Keratinocyte (primary cell): ENCODE data around the gene ELAVL3. TPM values are rescaled to one million over a fixed set of nuclear protein-coding genes. Genes with fewer than 3 reads are reported as not detected.
"Not testable (repeated sequence)": the region's sequence is repeated elsewhere in the genome, so short reads cannot be mapped to it uniquely, and the experiment has no call there.

Source experiments
- DNase-seq: peaks from one replicate; pipeline ENCODE4 v3.0.0-alpha.2; 2011; ENCODE audit warnings: low read depth, missing footprints, low spot score
- FAIRE-seq: peaks from 2 replicates; lab custom pipeline; 2011; peaks lifted over from hg19 to GRCh38; lab: Jason Lieb, UNC
- H2AFZ ChIP-seq: 2 replicates; pipeline ENCODE4 v1.6.0; 2012; ENCODE audit warnings: low read length, control low read depth, inconsistent platforms; ENCODE audit not compliant: control insufficient read depth
- H3K27ac ChIP-seq: 2 replicates; pipeline ENCODE4 v1.5.1; 2011; ENCODE audit warnings: low read length; ENCODE audit not compliant: control insufficient read depth, insufficient read depth
- H3K27me3 ChIP-seq: 3 replicates; pipeline ENCODE4 v1.6.0; 2011; ENCODE audit warnings: low read length; ENCODE audit not compliant: control insufficient read depth, insufficient read depth; ENCODE audit errors: extremely low read depth
- H3K36me3 ChIP-seq, 2 experiments: 2 replicates in 1 of 2; 3 replicates in 1 of 2; pipeline ENCODE4 v1.5.1; 2011; ENCODE audit warnings: low read length in 2 of 2, mild to moderate bottlenecking in 1 of 2; ENCODE audit not compliant: control insufficient read depth in 2 of 2, insufficient read depth in 2 of 2; ENCODE audit errors: extremely low read depth in 1 of 2
- H3K4me1 ChIP-seq: 3 replicates; pipeline ENCODE4 v1.5.1; 2011; ENCODE audit warnings: low read length; ENCODE audit not compliant: control insufficient read depth, insufficient read depth; ENCODE audit errors: extremely low read depth
- H3K4me2 ChIP-seq: 3 replicates; pipeline ENCODE4 v1.6.0; 2011; ENCODE audit warnings: low read depth, low read length; ENCODE audit not compliant: control insufficient read depth, insufficient read depth; ENCODE audit errors: extremely low read depth
- H3K4me3 ChIP-seq, 3 experiments: fragments of 200-600 bp in 1 of 3; sonication (generic) in 1 of 3; 2 replicates in 2 of 3; 3 replicates in 1 of 3; pipeline ENCODE4 v1.5.1; 2011 to 2016; ENCODE audit warnings: low read length in 3 of 3, mild to moderate bottlenecking in 3 of 3, control low read depth in 2 of 3, inconsistent platforms in 1 of 3, low read depth in 1 of 3, mixed read lengths in 1 of 3, mixed run types in 1 of 3, moderate library complexity in 1 of 3; ENCODE audit not compliant: control insufficient read depth in 2 of 3, insufficient read depth in 2 of 3; ENCODE audit errors: extremely low read depth in 1 of 3
- H3K79me2 ChIP-seq: 2 replicates; pipeline ENCODE4 v1.6.0; 2012; ENCODE audit warnings: low read length; ENCODE audit not compliant: control insufficient read depth, insufficient read depth
- H3K9ac ChIP-seq: 3 replicates; pipeline ENCODE4 v1.6.0; 2011; ENCODE audit warnings: low read length; ENCODE audit not compliant: control insufficient read depth, insufficient read depth; ENCODE audit errors: extremely low read depth
- H3K9me1 ChIP-seq: 3 replicates; pipeline ENCODE4 v1.6.0; 2011; ENCODE audit warnings: low read length; ENCODE audit not compliant: control insufficient read depth, insufficient read depth; ENCODE audit errors: extremely low read depth
- H3K9me3 ChIP-seq: 2 replicates; pipeline ENCODE4 v1.5.1; 2012; ENCODE audit warnings: low read depth, low read length; ENCODE audit not compliant: control insufficient read depth
- H4K20me1 ChIP-seq: 3 replicates; pipeline ENCODE4 v1.6.0; 2011; ENCODE audit warnings: low read length; ENCODE audit not compliant: control insufficient read depth, insufficient read depth; ENCODE audit errors: extremely low read depth
- EZH2 ChIP-seq: IDR thresholded peaks from one replicate; pipeline ENCODE4 v1.6.1; 2012; ENCODE audit warnings: inconsistent platforms, mild to moderate bottlenecking, low read length, moderate library complexity
- dilution Hi-C: fragments of 300-500 bp; cut with MboI; formaldehyde crosslinking; loops from one replicate; pipeline ENCODE4 v1.7.0; 2020; ENCODE audit warnings: low sequenced_read_pairs; ENCODE audit not compliant: extremely low pct_ligation_motif_present
- polyA plus RNA-seq, 5 experiments: library from polyadenylated mRNA; depleted of rRNA in 3 of 5; stranded (reverse) in 3 of 5; stranded (forward) in 1 of 5; unstranded in 1 of 5; fragments of >200 nt; gene quantifications; 1 replicate in 1 of 5; 2 replicates in 3 of 5; 3 replicates in 1 of 5; pipeline versions ENCODE4 v1.2.1 to v1.2.3, GENCODE V29; 2011 to 2012; ENCODE audit warnings: missing spikeins in 2 of 5, low read depth in 1 of 5, low replicate concordance in 1 of 5
- TF ChIP-seq, protein P1 (sequence below), 3 experiments: IDR thresholded peaks in 1 of 3; conservative IDR thresholded peaks in 1 of 3; optimal IDR thresholded peaks in 1 of 3; 2 replicates in 2 of 3; 3 replicates in 1 of 3; pipeline versions ENCODE3 to v1.5.1; 2011; ENCODE audit warnings: low read length in 3 of 3, mild to moderate bottlenecking in 3 of 3, moderate library complexity in 2 of 3, control low read depth in 1 of 3, inconsistent platforms in 1 of 3; ENCODE audit not compliant: insufficient read depth in 2 of 3; ENCODE audit errors: extremely low read depth in 1 of 3

ELAVL3 gene
- polyA plus RNA-seq, 1 donor (not counting 4 experiments of a cell fraction or from before 2014, with no cell fraction given) = not detected

DNA sequence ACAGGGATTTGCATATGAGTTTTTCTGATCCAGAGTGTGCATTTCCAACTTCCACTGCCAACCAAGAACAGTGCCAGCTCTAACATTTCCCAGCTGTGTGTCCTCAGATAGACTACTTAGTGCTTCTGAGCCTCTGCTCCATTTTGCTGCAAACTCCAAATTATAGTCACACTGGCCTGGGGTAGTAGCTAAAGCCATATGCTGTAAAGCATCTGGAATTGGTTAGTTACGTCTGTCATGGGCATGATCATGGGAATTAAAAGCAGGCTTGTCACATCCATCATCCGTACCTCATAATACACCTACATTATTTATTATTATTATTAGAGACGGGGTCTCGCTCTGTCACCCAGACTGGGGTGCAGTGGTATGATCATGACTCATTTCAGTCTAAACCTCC is 7.1 kb downstream of the ELAVL3 start:
- no peak overlapping the region for H3K27ac ChIP-seq
- no peaks in the 10 kb centered on the region for H3K9me1 ChIP-seq
- TF ChIP-seq, protein P1, sequence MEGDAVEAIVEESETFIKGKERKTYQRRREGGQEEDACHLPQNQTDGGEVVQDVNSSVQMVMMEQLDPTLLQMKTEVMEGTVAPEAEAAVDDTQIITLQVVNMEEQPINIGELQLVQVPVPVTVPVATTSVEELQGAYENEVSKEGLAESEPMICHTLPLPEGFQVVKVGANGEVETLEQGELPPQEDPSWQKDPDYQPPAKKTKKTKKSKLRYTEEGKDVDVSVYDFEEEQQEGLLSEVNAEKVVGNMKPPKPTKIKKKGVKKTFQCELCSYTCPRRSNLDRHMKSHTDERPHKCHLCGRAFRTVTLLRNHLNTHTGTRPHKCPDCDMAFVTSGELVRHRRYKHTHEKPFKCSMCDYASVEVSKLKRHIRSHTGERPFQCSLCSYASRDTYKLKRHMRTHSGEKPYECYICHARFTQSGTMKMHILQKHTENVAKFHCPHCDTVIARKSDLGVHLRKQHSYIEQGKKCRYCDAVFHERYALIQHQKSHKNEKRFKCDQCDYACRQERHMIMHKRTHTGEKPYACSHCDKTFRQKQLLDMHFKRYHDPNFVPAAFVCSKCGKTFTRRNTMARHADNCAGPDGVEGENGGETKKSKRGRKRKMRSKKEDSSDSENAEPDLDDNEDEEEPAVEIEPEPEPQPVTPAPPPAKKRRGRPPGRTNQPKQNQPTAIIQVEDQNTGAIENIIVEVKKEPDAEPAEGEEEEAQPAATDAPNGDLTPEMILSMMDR (optimal IDR thresholded peaks at IDR 0.05 in 1 of 3, IDR thresholded peaks at IDR 0.05 in 1 of 3, conservative IDR thresholded peaks at IDR 0.05 in 1 of 3; ENCODE audit: extremely low read depth in 1 of 3, insufficient read depth in 2 of 3, low read length in 3 of 3) = no peak
- TF ChIP-seq EZH2 = no peak
- DNase-seq = no peak
- dilution Hi-C loops = no loop called here
- no peak overlapping the region for H3K4me3 ChIP-seq
- no peaks in the 10 kb centered on the region for H3K9me3 ChIP-seq
- H3K36me3 ChIP-seq = no peaks in the 10 kb centered on the region
- no peak overlapping the region for H3K9ac ChIP-seq
- peaks cover 2% of the 10 kb centered on the region for H4K20me1 ChIP-seq
- H3K27me3 ChIP-seq = peaks cover 10% of the 10 kb centered on the region
- no peaks in the 10 kb centered on the region for H3K4me1 ChIP-seq
- H2AFZ ChIP-seq = no peak overlapping the region
- no peak for FAIRE-seq
- H3K79me2 ChIP-seq = no peaks in the 10 kb centered on the region
- H3K4me2 ChIP-seq = no peak overlapping the region

DNA sequence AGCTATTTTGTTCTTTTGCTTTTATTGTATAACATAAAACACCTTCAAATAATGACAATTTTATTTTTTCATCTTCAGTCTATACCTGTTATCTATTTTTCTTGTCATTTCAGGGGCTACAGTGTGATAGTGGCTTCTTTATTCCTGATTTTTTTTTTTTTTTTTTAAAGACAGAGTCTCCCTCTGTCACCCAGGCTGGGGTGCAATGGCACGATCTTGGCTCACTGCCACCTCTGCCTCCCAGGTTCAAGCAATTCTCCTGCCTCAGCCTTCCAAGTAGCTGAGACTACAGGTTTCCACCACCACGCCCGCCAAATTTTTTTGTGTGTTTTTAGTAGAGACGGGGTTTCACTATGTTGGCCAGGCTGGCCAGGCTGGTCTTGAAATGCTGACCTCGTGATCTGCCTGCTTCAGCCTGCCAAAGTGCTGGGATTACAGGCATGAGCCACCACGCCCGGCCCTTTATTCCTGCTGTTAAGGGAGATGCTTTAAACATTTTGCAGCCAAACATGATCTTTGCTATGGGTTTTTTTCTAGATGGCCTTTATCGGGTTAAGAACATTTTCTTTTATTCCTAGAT is 12.5 kb downstream of the ELAVL3 start:
- DNase-seq, H3K27ac ChIP-seq, H3K9me1 ChIP-seq, dilution Hi-C loops, H3K4me3 ChIP-seq, H3K9me3 ChIP-seq, H4K20me1 ChIP-seq, H3K4me2 ChIP-seq, H2AFZ ChIP-seq, FAIRE-seq, H3K9ac ChIP-seq, H3K27me3 ChIP-seq, H3K79me2 ChIP-seq, H3K4me1 ChIP-seq, H3K36me3 ChIP-seq: not testable (repeated sequence)

DNA sequence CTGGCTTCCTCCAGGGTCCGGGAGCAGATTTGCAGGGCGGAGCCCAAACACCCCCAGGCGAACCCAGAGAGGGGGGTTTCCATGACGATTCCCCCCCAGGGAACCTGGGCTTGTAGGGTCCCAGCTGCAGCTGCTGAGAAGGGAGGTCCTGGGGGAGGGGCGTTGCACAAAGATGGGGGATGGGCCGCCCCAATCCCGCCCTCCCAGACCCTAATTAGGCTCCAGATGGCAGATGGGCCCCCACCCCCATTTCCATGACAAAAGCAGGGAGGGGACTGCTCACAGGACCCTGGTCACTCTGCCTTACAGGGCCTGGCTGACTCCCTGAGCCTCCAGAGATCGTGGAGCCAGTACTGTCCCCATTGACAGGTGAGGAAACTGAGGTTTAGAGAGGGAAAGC is 15.2 kb downstream of the ELAVL3 start:
- no peak for FAIRE-seq
- no peak for DNase-seq
- dilution Hi-C loops = no loop called here
- no peaks in the 10 kb centered on the region for H3K9me3 ChIP-seq
- no peaks in the 10 kb centered on the region for H3K9me1 ChIP-seq
- no peaks in the 10 kb centered on the region for H3K4me1 ChIP-seq
- no peak overlapping the region for H3K4me2 ChIP-seq
- no peaks in the 10 kb centered on the region for H3K79me2 ChIP-seq
- H3K27ac ChIP-seq = no peak overlapping the region
- H3K27me3 ChIP-seq = no peaks in the 10 kb centered on the region
- TF ChIP-seq EZH2 = no peak
- TF ChIP-seq, protein P1 (optimal IDR thresholded peaks at IDR 0.05 in 1 of 3, IDR thresholded peaks at IDR 0.05 in 1 of 3, conservative IDR thresholded peaks at IDR 0.05 in 1 of 3; ENCODE audit: extremely low read depth in 1 of 3, insufficient read depth in 2 of 3, low read length in 3 of 3) = no peak
- H4K20me1 ChIP-seq = no peaks in the 10 kb centered on the region
- H2AFZ ChIP-seq = no peak overlapping the region
- no peak overlapping the region for H3K4me3 ChIP-seq
- H3K9ac ChIP-seq = no peak overlapping the region
- no peaks in the 10 kb centered on the region for H3K36me3 ChIP-seq
